IPS DF 6.9 (cell line): ENCODE measurements around the gene SRSF10.

ENCODE experiments used
- DNase-seq: peaks from one replicate; pipeline ENCODE4 v3.0.0-alpha.2; 2013; ENCODE audit warnings: low read depth, low spot score
- H3K27ac ChIP-seq: one replicate; pipeline ENCODE4 v1.5.1; 2013; ENCODE audit warnings: low read length, control low read depth
- H3K27me3 ChIP-seq: 2 replicates; pipeline ENCODE4 v1.6.1; 2013; ENCODE audit warnings: mild to moderate bottlenecking, low read length; ENCODE audit not compliant: control insufficient read depth, insufficient read depth
- H3K36me3 ChIP-seq: 2 replicates; pipeline ENCODE4 v1.6.1; 2013; ENCODE audit warnings: low read length; ENCODE audit not compliant: control insufficient read depth, insufficient read depth
- H3K4me1 ChIP-seq: 2 replicates; pipeline ENCODE4 v1.6.1; 2013; ENCODE audit warnings: low read length; ENCODE audit not compliant: control insufficient read depth, insufficient read depth
- H3K4me3 ChIP-seq: 2 replicates; pipeline ENCODE4 v1.5.1; 2013; ENCODE audit warnings: mild to moderate bottlenecking, low read length
- H3K9me3 ChIP-seq: 2 replicates; pipeline ENCODE4 v1.6.1; 2013; ENCODE audit warnings: low read length, inconsistent platforms; ENCODE audit not compliant: control insufficient read depth, insufficient read depth
- WGBS: extraction: QIAGEN DNeasy Blood & Tissue Kit; methylation state at CpG from one replicate; pipeline ENCODE4 v1.1.7; 2013; ENCODE audit warnings: mixed read lengths, missing lambda C conversion rate; ENCODE audit not compliant: insufficient read length, insufficient coverage; 5-methylcytosine and 5-hydroxymethylcytosine counted together

The SRSF10 gene

DNA sequence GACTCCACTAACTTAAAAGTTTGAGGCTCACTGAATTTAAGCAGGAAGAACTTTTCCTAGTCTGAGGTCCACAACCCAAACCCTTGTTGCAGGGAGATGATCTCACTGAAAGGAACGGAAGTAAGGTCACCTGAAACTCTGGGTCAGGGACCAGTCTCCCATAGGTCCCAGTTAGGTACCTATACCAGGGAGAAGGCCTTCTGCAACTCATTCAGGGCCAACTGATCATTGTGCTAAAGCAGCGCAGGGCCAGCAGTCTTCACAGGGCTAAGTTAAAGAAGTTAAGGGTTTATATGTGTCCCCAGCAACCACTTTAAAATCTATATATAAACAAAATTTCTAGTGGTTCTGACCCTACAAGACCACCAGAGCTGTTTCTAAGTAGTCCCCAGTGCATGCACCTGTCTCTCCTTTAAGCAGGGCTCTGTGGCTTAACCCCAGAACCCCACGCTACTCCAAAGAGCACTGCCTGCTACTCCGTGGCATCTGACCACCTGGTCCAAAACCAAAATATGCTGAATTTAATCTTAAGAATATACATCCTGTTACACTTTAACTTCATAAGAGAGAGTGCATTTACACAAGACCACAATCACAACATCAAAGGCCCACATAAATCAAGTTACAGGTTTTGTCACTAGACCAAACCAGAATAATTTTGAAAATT is 2.8 kb downstream of the SRSF10 start:
- Histone ChIP-seq H3K27me3 (no peaks in the 10 kb centered on the region), H3K9me3 (no peaks in the 10 kb centered on the region), H3K4me1 (0 out of 2 replicates have a peak, but pooled peaks cover 1% of the 10 kb centered on the region), H3K27ac (no peak overlapping the region), H3K36me3 (peaks cover 2% of the 10 kb centered on the region; the same call in 1 of the 2 replicates), H3K4me3 (no peak overlapping the region)
- WGBS, result no CpG with 5 or more reads among the region's 4 CpGs
- DNase-seq, result no peak

DNA sequence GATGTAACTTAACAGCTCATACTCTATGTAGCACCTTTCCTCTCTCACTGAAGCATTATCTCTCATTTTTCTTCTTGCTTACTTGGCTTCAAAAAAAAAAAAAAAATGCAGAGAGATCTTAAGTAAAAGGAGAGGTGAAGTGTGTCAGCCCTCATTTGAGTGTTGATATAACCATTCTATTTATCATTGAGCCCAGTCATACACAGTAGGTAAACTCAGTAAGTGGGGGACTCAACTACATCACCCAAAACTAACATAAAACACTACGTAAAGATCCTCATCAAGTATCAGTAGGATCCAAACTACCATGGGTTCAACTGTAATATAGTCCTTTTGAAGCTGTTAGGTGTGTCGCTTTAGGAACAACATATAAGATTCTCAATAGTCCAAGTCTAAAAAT is 12.3 kb downstream of the SRSF10 start:
- no peaks in the 10 kb centered on the region for H3K4me1 ChIP-seq
- H3K4me3 ChIP-seq, result no peak overlapping the region
- WGBS, result no CpG with 5 or more reads among the region's 2 CpGs
- no peaks in the 10 kb centered on the region for H3K27me3 ChIP-seq
- no peak overlapping the region for H3K27ac ChIP-seq
- no peak for DNase-seq
- no peaks in the 10 kb centered on the region for H3K9me3 ChIP-seq
- peaks cover 13% of the 10 kb centered on the region; the same call in 1 of the 2 replicates for H3K36me3 ChIP-seq

DNA sequence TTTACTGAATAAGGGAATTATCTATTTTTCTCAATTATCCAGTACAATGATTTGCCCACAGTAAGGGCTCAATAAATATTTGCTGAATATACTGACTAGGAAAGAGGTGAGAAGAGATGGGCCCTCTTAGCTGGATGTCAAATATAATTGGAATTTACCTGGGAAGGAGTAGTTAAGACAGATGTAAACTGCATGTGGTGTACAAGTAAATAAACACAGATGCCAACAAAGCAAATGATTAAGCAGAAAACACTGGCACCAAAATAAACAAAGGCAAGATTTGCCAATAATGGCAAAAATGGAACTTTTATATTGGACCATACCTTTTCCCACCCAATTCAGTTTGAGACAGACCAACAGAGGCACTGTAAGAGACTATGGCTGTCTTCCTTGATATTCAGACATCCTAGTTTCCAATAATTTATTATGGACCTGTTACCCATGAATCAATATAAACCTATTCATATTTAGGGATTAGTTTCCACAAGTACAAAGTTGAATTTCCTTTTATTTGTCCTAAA is 13.1 kb downstream of the SRSF10 start:
- Histone ChIP-seq H3K27me3 (no peaks in the 10 kb centered on the region), H3K4me1 (no peaks in the 10 kb centered on the region), H3K27ac (no peak overlapping the region), H3K4me3 (no peak overlapping the region), H3K36me3 (peaks cover 13% of the 10 kb centered on the region; the same call in 1 of the 2 replicates), H3K9me3 (no peaks in the 10 kb centered on the region)
- no peak for DNase-seq

DNA sequence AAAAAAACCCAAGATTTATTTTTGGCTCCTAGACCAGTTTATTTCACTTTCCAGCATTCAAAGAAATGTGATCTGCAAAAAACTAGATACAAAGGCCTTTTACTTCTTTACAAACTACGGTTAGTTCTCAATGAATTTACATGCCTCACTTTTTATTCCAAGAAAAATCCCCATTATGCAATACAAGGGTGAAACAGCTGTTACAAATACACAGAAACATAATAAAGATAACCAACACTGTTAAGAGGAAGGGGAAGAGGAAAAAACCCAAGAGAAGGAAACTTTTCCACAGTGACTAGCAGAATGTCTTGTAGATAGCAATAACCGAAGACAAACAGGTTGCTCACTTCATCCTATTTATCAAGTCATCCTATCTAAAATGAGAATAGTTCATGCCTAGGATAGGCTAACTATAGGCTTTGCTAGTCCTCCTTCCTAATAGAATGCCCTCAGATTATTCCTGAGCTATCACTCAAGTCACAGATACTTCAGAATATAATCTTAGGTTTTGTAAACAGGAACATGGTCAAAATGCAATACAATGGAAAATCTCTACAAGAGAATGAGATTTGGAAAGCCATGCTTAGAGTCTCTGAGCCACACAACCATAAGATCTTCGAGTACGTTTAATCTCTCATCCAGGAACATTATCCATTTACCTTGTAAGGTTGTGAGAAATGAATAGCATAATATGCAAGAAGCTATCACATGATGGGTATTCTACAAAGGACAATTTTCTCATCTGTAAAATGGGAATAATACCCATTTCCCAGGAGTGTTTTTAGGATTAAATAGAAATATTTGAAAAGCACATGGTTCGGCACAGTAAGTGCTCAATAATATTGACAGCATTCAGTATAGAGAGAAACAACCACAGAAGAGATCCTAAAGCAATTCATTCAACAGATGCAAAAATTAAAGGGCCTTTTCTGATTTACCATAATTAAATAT is 15.1 kb downstream of the SRSF10 start:
- Histone ChIP-seq H3K27ac (no peak overlapping the region), H3K4me3 (no peak overlapping the region), H3K9me3 (no peaks in the 10 kb centered on the region), H3K27me3 (no peaks in the 10 kb centered on the region), H3K4me1 (no peaks in the 10 kb centered on the region), H3K36me3 (peaks cover 6% of the 10 kb centered on the region; the same call in 1 of the 2 replicates)
- DNase-seq, result no peak
- no CpG with 5 or more reads among the region's 5 CpGs for WGBS

DNA sequence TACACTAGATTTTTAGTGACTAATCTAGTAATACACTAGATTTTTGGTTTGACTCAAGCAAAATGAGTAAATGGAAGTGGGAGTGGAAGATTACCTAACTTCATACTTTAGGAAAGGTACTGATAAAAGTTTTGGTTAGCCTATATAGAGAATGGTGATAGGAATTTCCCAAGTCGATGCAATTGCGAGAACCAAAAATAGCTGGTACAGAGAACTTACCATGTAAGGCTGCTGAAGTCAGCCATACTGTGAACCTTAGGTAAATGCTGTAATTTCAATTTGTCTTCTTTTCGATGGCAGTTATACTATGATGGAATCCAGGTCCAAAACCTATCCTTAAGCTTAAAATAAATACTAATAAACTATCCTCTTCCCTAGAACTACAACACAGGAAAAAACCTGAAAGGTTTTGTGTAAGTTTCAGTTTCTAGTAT is 15.9 kb downstream of the SRSF10 start:
- no peak overlapping the region for H3K27ac ChIP-seq
- no peaks in the 10 kb centered on the region for H3K9me3 ChIP-seq
- H3K4me3 ChIP-seq, result no peak overlapping the region
- no CpG with 5 or more reads among the region's 3 CpGs for WGBS
- peaks cover 6% of the 10 kb centered on the region; the same call in 1 of the 2 replicates for H3K36me3 ChIP-seq
- DNase-seq, result no peak
- H3K4me1 ChIP-seq, result no peaks in the 10 kb centered on the region
- no peaks in the 10 kb centered on the region for H3K27me3 ChIP-seq

DNA sequence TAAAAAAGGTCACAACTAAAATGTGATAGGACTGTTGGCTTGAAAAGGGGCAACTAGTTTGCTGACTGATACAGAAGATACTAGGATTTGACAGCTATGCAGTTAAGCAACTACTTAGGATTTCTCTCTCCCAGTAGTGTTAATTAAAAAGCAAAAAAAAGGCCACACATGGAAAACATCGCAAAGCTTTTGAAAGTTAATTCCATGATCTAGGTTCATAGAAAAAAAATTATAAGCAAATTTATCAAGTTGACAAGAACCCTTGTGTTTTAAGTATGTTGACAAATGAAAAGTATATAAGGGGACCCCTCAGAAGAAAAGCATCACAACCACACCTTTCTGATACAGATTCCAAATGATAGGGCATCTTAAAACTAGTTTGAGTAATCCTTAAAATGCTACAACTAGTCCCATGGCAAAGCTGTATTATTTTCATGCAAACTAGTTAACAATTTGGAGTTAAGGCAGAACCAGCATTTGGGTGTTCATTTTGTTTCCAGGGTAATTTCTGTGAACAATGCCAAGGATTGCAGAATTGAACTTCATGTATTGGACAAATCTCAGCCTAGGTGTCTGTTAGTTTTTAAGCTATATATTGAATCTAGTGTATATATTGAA is 16.4 kb downstream of the SRSF10 start:
- Histone ChIP-seq H3K4me3 (no peak overlapping the region), H3K27ac (no peak overlapping the region), H3K9me3 (no peaks in the 10 kb centered on the region), H3K4me1 (no peaks in the 10 kb centered on the region), H3K27me3 (no peaks in the 10 kb centered on the region), H3K36me3 (peaks cover 6% of the 10 kb centered on the region; the same call in 1 of the 2 replicates)
- no peak for DNase-seq
- WGBS, result no CpG with 5 or more reads among the region's 1 CpG

DNA sequence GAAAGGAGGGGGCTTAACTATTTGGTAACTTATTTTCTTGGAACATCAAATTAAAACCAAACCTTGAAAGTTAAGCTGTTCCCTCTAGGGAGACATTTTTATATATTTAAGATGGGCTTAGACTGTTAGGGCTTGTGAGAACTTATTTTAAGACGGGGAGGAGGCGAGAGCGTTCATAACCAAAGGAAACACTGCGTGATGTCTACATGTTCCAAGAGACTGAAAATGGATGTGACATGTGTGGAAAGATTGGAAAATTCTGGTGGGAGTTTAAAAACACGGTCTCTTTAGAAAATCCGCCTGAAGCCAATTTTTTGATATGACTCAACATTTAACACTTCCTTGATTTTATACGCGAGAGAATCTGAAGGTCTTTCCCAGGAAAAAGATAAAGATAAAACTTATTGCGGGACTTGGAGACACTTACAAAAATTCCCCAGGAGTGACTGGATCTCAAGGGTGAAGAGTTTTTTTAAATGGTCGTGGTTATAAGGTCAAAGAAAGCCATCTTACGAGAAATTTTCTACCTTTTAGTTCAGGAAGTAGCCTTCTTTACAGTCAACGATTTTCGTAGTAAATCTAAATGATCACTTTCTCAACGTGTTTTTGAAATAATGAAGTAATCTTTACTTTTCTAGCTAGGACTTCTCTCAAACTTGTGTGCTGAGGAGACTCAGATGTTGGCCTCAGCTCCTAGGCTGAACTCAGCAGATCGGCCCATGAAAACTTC is 19.7 kb downstream of the SRSF10 start:
- no peaks in the 10 kb centered on the region; the same call in 1 of the 2 replicates for H3K36me3 ChIP-seq
- no peak overlapping the region for H3K27ac ChIP-seq
- no CpG with 5 or more reads among the region's 15 CpGs for WGBS
- peak overlapping the region; percentile 80 for H3K4me3 ChIP-seq
- DNase-seq, result no peak
- no peaks in the 10 kb centered on the region for H3K9me3 ChIP-seq
- H3K4me1 ChIP-seq, result no peaks in the 10 kb centered on the region
- H3K27me3 ChIP-seq, result no peaks in the 10 kb centered on the region

DNA sequence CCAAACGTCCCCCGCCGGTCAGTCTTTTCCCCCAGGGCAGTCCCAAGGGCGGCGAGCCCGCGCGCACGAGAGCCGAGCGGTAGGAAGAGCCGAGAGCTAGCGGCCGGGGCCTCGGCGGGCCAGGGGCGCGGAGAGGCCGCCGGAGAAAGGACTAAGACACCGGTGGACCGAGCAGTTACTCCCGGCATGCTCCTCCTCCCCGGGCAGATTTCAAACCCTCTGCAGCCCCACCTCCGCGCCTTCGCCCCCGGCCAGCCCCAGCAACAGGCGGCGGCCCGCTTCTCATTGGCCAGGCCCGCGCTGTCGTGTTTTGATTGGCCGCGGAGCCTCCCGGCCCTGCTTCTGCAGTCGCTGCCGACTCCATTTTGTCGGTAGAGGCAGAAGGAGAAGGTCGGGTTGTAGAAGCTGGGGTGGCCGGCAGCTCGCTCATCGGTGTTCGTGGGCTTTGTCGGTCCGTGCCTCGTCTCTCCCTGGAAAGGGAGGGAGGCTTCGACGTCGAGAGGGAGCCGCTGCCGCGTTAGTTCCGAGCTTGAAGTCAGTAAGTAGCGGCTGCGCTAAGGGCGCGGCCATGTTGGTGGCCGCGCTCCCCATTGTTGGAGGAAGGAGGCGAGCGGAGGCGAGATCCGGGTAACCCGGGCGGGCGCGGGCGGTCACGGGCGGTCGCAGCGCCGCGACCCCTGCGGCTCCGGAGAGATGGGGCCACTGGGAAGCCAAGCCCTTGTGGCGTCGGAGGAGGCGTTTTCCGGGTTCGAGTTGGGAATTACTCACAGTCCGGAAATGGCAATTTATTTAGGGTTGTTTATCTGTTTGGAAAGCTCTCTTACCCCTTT is 20.5 kb downstream of the SRSF10 start, which contains the start of gene PNRC2:
Gene PNRC2 (plus strand): TSS at position 368 of the 830 bp plus-strand sequence. CDS start 1,630 bp downstream, outside the sequence.
- H3K9me3 ChIP-seq, result no peaks in the 10 kb centered on the region
- peak within 1 kb of the TSS; percentile 80 for H3K4me3 ChIP-seq
- no peak within 1 kb of the TSS for H3K27ac ChIP-seq
- no peaks in the 10 kb centered on the region for H3K4me1 ChIP-seq
- H3K27me3 ChIP-seq, result no peaks in the 10 kb centered on the region
- WGBS, result no CpG with 5 or more reads among the region's 84 CpGs
- no peaks in the 10 kb centered on the region; the same call in 1 of the 2 replicates for H3K36me3 ChIP-seq
- peak; percentile 76 for DNase-seq

DNA sequence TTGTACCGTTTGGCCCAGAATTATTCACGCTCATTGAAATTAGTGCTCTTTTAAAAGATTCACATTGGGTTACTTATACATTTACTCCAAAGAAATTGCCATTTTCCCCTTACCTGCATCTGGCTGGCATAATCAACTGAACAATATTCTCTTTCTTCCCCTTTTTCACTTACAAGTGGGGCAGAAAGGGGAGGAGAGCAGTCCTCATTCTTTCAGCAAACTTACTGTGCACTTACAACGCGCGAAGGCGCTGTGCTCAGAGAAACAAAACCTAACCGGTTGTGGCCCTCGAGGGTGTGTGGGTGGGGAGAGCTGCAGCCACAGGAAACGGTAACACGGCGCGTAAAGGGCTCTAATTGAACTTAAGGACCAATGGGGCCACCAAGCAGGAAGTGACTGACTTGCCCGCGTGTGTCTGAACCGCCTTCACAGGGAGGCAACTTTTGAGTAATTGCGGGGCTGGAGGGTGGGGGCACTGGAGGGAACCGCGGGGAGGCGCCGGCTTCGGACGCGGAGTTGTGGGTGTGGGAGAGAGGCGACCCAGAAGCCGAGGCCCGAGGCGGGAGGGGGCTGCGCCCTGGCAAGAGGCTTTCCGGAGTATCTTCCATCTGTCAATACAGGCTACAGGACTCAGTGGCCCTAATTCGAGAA is 21.2 kb downstream of the SRSF10 start:
- Histone ChIP-seq H3K4me3 (peak overlapping the region; percentile 80), H3K4me1 (no peaks in the 10 kb centered on the region), H3K27ac (no peak overlapping the region), H3K27me3 (no peaks in the 10 kb centered on the region), H3K9me3 (no peaks in the 10 kb centered on the region), H3K36me3 (no peaks in the 10 kb centered on the region; the same call in 1 of the 2 replicates)
- WGBS, result no CpG with 5 or more reads among the region's 30 CpGs
- DNase-seq, result peak; percentile 41
